GM23338 (cell line): Measurements from ENCODE around the gene TSPAN3. TPM values are rescaled to one million over a fixed set of nuclear protein-coding genes. Genes with fewer than 3 reads are reported as not detected.

Experiments used
- ATAC-seq: fragments of 200-7000 bp; cut with Tn5 transposase; 3 replicates; pipeline ENCODE4 v1.9.1; 2020
- DNase-seq: peaks from one replicate; pipeline ENCODE4 v3.0.0-alpha.2; 2015; ENCODE audit warnings: low spot score
- H2AFZ ChIP-seq: fragments of 200-600 bp; sonication (generic); 2 replicates; pipeline ENCODE4 v1.8.0; 2016; ENCODE audit warnings: antibody characterized with exemption, mild to moderate bottlenecking, moderate library complexity
- H3F3A ChIP-seq: fragments of 200-600 bp; sonication (generic); replicated peaks from 2 replicates; pipeline ENCODE4 v1.8.0; 2017; ENCODE audit warnings: antibody characterized with exemption, mixed run types, low read depth
- H3K27ac ChIP-seq: fragments of 200-600 bp; sonication (generic); 2 replicates; pipeline ENCODE4 v1.6.1; 2016; ENCODE audit warnings: low read depth
- H3K27me3 ChIP-seq: fragments of 200-600 bp; sonication (generic); 2 replicates; pipeline ENCODE4 v1.8.0; 2016; ENCODE audit warnings: mild to moderate bottlenecking, mixed run types, moderate library complexity; ENCODE audit not compliant: insufficient read depth
- H3K36me3 ChIP-seq: fragments of 200-600 bp; sonication (generic); 2 replicates; pipeline ENCODE4 v1.8.0; 2016; ENCODE audit warnings: mild to moderate bottlenecking; ENCODE audit not compliant: insufficient read depth
- H3K4me1 ChIP-seq: fragments of 200-600 bp; sonication (generic); 2 replicates; pipeline ENCODE4 v1.8.0; 2016; ENCODE audit warnings: mild to moderate bottlenecking, moderate library complexity; ENCODE audit not compliant: insufficient read depth
- H3K4me2 ChIP-seq: fragments of 200-600 bp; sonication (generic); 2 replicates; pipeline ENCODE4 v1.7.1; 2017; ENCODE audit warnings: mixed run types
- H3K4me3 ChIP-seq: fragments of 200-600 bp; sonication (generic); 2 replicates; pipeline ENCODE4 v1.6.1; 2016; ENCODE audit warnings: mixed run types
- H3K79me2 ChIP-seq: fragments of 200-600 bp; sonication (generic); replicated peaks from 2 replicates; pipeline ENCODE4 v1.8.0; 2017; ENCODE audit warnings: mild to moderate bottlenecking; ENCODE audit not compliant: insufficient read depth
- H3K9me2 ChIP-seq: fragments of 200-600 bp; sonication (generic); 2 replicates; pipeline ENCODE4 v1.8.0; 2017; ENCODE audit not compliant: insufficient read depth
- H4K20me1 ChIP-seq: fragments of 200-600 bp; sonication (generic); replicated peaks from 2 replicates; pipeline ENCODE4 v1.8.0; 2017; ENCODE audit warnings: mild to moderate bottlenecking; ENCODE audit not compliant: insufficient read depth
- H3K27ac Mint-ChIP-seq: 2 replicates; pipeline ENCODE4 v1.8.0; 2020; ENCODE audit warnings: inconsistent platforms, mild to moderate bottlenecking, moderate library complexity, mixed read lengths
- H3K27me3 Mint-ChIP-seq: 3 replicates; pipeline ENCODE4 v1.8.0; 2022; ENCODE audit warnings: low read depth, mild to moderate bottlenecking, moderate library complexity, mixed read lengths, inconsistent platforms; ENCODE audit not compliant: insufficient read depth, poor library complexity
- H3K36me3 Mint-ChIP-seq: 3 replicates; pipeline ENCODE4 v1.8.0; 2021; ENCODE audit warnings: low read depth, mild to moderate bottlenecking, inconsistent platforms, moderate library complexity, mixed read lengths
- H3K4me1 Mint-ChIP-seq: 3 replicates; pipeline ENCODE4 v1.8.0; 2020; ENCODE audit warnings: mild to moderate bottlenecking, inconsistent platforms, mixed read lengths
- H3K4me3 Mint-ChIP-seq: 3 replicates; pipeline ENCODE4 v1.8.0; 2021; ENCODE audit warnings: moderate library complexity, mild to moderate bottlenecking, inconsistent platforms, mixed read lengths
- H3K9me3 Mint-ChIP-seq: 3 replicates; pipeline ENCODE4 v1.8.0; 2020; ENCODE audit warnings: moderate library complexity, mild to moderate bottlenecking, inconsistent platforms, mixed read lengths
- polyA plus RNA-seq: library from polyadenylated mRNA; unstranded; fragments of >200 nt; fragmentation: Nextera tagmentation; extraction: Ambion mirVana; gene quantifications from 2 replicates; pipeline ENCODE4 v1.2.1, GENCODE V29; 2016
- total RNA-seq: library from RNA; depleted of rRNA; stranded (reverse); fragments of >200 nt; shearing (Covaris generic); gene quantifications from 2 replicates; pipeline ENCODE4 v1.2.3, GENCODE V29; 2014
- TF ChIP-seq, protein P1 (sequence below), 2 experiments: fragments of 200-600 bp in 1 of 2; sonication (generic) in 1 of 2; conservative IDR thresholded peaks; 2 replicates each; pipeline versions ENCODE4 v1.5.1 to v1.6.1; 2016 to 2017; ENCODE audit warnings: antibody characterized with exemption in 2 of 2, low read depth in 2 of 2, mild to moderate bottlenecking in 2 of 2, moderate library complexity in 1 of 2
- TF ChIP-seq, protein P2 (sequence below): fragments of 250-450 bp; sonication (Bioruptor Pico); IDR thresholded peaks from 2 replicates; pipeline ENCODE4 v1.5.0; 2020; ENCODE audit warnings: mild to moderate bottlenecking, moderate library complexity

The TSPAN3 gene
- total and polyA plus RNA-seq, 2 experiments from 2014 or later: 72.5 to 159 TPM

DNA sequence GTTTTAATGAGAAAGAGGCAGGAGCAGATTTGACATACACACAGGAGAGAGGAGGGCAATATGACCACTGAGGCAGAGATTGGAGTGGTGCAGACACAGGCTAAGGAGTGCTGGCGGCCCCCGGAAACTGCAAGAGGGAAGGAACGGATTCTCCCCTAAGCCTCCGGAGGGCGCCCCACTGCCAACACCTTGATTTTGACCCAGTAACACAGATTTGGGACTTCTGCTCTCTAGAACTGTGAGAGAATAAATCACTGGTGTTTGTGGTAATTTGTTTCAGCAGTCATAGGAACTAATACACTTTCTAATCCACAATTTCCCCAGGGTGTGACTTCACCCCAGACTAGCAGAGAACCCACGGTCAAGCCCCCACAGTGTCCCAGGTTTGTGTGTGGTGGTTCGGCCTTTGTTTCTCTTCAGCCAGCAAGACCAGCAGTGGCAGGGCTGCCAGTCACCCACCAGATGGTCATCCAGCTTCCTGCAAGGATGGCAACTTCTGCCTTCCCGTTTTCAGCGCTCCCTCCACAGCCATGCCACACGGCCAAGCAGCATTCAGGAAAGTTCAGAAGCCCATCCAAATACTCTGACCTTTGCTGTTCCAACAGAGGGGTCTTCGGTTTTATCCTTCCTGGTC is 23.6 kb upstream of the TSPAN3 start:
- no peaks in the 10 kb centered on the region for H3K27me3 ChIP-seq
- H3K4me3 ChIP-seq: no peak overlapping the region
- H3K36me3 ChIP-seq: no peaks in the 10 kb centered on the region
- H3K79me2 ChIP-seq: no peaks in the 10 kb centered on the region
- no peak overlapping the region for H2AFZ ChIP-seq
- peaks cover 8% of the 10 kb centered on the region for H3K27me3 Mint-ChIP-seq
- no peaks in the 10 kb centered on the region; the same call in 2 of the 3 replicates for H3K4me1 Mint-ChIP-seq
- no peaks in the 10 kb centered on the region for H3K4me1 ChIP-seq
- TF ChIP-seq, protein P1, sequence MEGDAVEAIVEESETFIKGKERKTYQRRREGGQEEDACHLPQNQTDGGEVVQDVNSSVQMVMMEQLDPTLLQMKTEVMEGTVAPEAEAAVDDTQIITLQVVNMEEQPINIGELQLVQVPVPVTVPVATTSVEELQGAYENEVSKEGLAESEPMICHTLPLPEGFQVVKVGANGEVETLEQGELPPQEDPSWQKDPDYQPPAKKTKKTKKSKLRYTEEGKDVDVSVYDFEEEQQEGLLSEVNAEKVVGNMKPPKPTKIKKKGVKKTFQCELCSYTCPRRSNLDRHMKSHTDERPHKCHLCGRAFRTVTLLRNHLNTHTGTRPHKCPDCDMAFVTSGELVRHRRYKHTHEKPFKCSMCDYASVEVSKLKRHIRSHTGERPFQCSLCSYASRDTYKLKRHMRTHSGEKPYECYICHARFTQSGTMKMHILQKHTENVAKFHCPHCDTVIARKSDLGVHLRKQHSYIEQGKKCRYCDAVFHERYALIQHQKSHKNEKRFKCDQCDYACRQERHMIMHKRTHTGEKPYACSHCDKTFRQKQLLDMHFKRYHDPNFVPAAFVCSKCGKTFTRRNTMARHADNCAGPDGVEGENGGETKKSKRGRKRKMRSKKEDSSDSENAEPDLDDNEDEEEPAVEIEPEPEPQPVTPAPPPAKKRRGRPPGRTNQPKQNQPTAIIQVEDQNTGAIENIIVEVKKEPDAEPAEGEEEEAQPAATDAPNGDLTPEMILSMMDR (conservative IDR thresholded peaks at IDR 0.05; ENCODE audit: low read depth in 2 of 2): peak; percentile 75 to 80
- TF ChIP-seq, protein P2, sequence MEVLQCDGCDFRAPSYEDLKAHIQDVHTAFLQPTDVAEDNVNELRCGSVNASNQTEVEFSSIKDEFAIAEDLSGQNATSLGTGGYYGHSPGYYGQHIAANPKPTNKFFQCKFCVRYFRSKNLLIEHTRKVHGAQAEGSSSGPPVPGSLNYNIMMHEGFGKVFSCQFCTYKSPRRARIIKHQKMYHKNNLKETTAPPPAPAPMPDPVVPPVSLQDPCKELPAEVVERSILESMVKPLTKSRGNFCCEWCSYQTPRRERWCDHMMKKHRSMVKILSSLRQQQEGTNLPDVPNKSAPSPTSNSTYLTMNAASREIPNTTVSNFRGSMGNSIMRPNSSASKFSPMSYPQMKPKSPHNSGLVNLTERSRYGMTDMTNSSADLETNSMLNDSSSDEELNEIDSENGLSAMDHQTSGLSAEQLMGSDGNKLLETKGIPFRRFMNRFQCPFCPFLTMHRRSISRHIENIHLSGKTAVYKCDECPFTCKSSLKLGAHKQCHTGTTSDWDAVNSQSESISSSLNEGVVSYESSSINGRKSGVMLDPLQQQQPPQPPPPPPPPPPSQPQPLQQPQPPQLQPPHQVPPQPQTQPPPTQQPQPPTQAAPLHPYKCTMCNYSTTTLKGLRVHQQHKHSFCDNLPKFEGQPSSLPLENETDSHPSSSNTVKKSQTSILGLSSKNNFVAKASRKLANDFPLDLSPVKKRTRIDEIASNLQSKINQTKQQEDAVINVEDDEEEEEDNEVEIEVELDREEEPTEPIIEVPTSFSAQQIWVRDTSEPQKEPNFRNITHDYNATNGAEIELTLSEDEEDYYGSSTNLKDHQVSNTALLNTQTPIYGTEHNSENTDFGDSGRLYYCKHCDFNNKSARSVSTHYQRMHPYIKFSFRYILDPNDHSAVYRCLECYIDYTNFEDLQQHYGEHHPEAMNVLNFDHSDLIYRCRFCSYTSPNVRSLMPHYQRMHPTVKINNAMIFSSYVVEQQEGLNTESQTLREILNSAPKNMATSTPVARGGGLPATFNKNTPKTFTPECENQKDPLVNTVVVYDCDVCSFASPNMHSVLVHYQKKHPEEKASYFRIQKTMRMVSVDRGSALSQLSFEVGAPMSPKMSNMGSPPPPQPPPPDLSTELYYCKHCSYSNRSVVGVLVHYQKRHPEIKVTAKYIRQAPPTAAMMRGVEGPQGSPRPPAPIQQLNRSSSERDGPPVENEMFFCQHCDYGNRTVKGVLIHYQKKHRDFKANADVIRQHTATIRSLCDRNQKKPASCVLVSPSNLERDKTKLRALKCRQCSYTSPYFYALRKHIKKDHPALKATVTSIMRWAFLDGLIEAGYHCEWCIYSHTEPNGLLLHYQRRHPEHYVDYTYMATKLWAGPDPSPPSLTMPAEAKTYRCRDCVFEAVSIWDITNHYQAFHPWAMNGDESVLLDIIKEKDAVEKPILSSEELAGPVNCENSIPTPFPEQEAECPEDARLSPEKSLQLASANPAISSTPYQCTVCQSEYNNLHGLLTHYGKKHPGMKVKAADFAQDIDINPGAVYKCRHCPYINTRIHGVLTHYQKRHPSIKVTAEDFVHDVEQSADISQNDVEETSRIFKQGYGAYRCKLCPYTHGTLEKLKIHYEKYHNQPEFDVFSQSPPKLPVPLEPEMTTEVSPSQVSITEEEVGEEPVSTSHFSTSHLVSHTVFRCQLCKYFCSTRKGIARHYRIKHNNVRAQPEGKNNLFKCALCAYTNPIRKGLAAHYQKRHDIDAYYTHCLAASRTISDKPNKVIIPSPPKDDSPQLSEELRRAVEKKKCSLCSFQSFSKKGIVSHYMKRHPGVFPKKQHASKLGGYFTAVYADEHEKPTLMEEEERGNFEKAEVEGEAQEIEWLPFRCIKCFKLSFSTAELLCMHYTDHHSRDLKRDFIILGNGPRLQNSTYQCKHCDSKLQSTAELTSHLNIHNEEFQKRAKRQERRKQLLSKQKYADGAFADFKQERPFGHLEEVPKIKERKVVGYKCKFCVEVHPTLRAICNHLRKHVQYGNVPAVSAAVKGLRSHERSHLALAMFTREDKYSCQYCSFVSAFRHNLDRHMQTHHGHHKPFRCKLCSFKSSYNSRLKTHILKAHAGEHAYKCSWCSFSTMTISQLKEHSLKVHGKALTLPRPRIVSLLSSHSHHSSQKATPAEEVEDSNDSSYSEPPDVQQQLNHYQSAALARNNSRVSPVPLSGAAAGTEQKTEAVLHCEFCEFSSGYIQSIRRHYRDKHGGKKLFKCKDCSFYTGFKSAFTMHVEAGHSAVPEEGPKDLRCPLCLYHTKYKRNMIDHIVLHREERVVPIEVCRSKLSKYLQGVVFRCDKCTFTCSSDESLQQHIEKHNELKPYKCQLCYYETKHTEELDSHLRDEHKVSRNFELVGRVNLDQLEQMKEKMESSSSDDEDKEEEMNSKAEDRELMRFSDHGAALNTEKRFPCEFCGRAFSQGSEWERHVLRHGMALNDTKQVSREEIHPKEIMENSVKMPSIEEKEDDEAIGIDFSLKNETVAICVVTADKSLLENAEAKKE (CRISPR knock-in tag): no peak
- no peak overlapping the region for H3K27ac ChIP-seq
- ATAC-seq: peak; percentile 94
- H3K4me2 ChIP-seq: no peak overlapping the region
- H3K9me3 Mint-ChIP-seq: no peaks in the 10 kb centered on the region
- no peak overlapping the region for H3K27ac Mint-ChIP-seq
- no peaks in the 10 kb centered on the region for H4K20me1 ChIP-seq
- peak; percentile 79 for DNase-seq
- H3K9me2 ChIP-seq: 0 out of 2 replicates have a peak, but pooled peaks cover 3% of the 10 kb centered on the region
- no peaks in the 10 kb centered on the region for H3F3A ChIP-seq
- H3K36me3 Mint-ChIP-seq: no peaks in the 10 kb centered on the region; the same call in 2 of the 3 replicates
- H3K4me3 Mint-ChIP-seq: no peak overlapping the region

DNA sequence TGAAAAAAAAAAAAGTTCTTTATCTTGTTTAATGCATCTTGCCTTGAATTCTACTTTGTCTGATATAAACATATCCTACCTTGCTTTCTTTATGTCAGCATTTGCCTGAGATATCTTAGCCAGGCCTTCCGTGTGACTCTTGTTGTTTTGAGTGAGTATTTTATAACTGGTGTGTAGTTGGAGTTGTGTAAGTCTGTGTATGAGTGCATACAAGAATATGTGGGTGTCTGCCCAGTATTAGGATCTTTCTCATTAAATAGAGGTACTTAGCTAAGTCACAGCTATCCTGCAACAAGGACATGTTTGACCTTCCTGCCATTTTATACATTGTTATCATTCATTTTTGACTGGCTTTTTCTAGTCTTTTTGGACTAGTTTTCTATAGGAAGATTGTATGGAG is 22.5 kb upstream of the TSPAN3 start:
- Mint-ChIP-seq H3K4me1 (no peaks in the 10 kb centered on the region; the same call in 2 of the 3 replicates), H3K4me3 (no peak overlapping the region), H3K27ac (no peak overlapping the region), H3K9me3 (no peaks in the 10 kb centered on the region), H3K27me3 (peaks cover 7% of the 10 kb centered on the region), H3K36me3 (no peaks in the 10 kb centered on the region)
- H3K36me3 ChIP-seq: no peaks in the 10 kb centered on the region
- ATAC-seq (no peak), DNase-seq (no peak)
- H3K4me1 ChIP-seq: no peaks in the 10 kb centered on the region
- no peak overlapping the region for H3K4me3 ChIP-seq
- no peak overlapping the region for H3K27ac ChIP-seq
- no peak overlapping the region for H2AFZ ChIP-seq
- no peaks in the 10 kb centered on the region for H4K20me1 ChIP-seq
- no peaks in the 10 kb centered on the region for H3K27me3 ChIP-seq
- H3K79me2 ChIP-seq: no peaks in the 10 kb centered on the region
- H3K9me2 ChIP-seq: 0 out of 2 replicates have a peak, but pooled peaks cover 3% of the 10 kb centered on the region
- H3F3A ChIP-seq: no peaks in the 10 kb centered on the region
- no peak overlapping the region for H3K4me2 ChIP-seq
- TF ChIP-seq, protein P2 (CRISPR knock-in tag): no peak
